Neural cell (in vitro differentiated cells): ENCODE results near the gene LRRC3. TPM values are rescaled to one million over a fixed set of nuclear protein-coding genes. Genes with fewer than 3 reads are reported as not detected.

ENCODE experiments used
- H2AFZ ChIP-seq: fragments of 200-600, 300-800 bp; sonication (generic), shearing (Covaris generic); 2 replicates; pipeline ENCODE4 v1.6.0; 2014; ENCODE audit warnings: low read depth, mild to moderate bottlenecking, antibody characterized with exemption, low read length, moderate library complexity
- H3F3A ChIP-seq: fragments of 200-600 bp; shearing (Covaris generic); 2 replicates; pipeline ENCODE4 v1.6.1; 2016; ENCODE audit warnings: mild to moderate bottlenecking, moderate library complexity, mixed read lengths, antibody characterized with exemption, low read length; ENCODE audit not compliant: insufficient read depth, poor library complexity, severe bottlenecking
- H3K27ac ChIP-seq: fragments of 200-600, 300-800 bp; sonication (generic), shearing (Covaris generic); 2 replicates; pipeline ENCODE4 v1.5.1; 2014; ENCODE audit warnings: mild to moderate bottlenecking, low read length, moderate library complexity
- H3K27me3 ChIP-seq: fragments of 300-800, 200-600 bp; sonication (generic), shearing (Covaris generic); 2 replicates; pipeline ENCODE4 v1.6.0; 2014; ENCODE audit warnings: mild to moderate bottlenecking, low read depth, low read length, moderate library complexity; ENCODE audit not compliant: insufficient read depth
- H3K36me3 ChIP-seq: fragments of 300-800, 200-600 bp; sonication (generic), shearing (Covaris generic); 2 replicates; pipeline ENCODE4 v1.5.1; 2014; ENCODE audit warnings: mild to moderate bottlenecking, antibody characterized with exemption, low read length, moderate library complexity; ENCODE audit not compliant: insufficient read depth
- H3K4me2 ChIP-seq: fragments of 300-800, 200-600 bp; sonication (generic), shearing (Covaris generic); 2 replicates; pipeline ENCODE4 v1.6.0; 2014; ENCODE audit warnings: mild to moderate bottlenecking, low read length
- H3K4me3 ChIP-seq: fragments of 300-800, 200-600 bp; sonication (generic), shearing (Covaris generic); 2 replicates; pipeline ENCODE4 v1.5.1; 2014; ENCODE audit warnings: mild to moderate bottlenecking, low read length, moderate library complexity
- H3K79me2 ChIP-seq: fragments of 200-600 bp; shearing (Covaris generic); replicated peaks from 2 replicates; pipeline ENCODE4 v1.6.0; 2014; ENCODE audit warnings: mild to moderate bottlenecking, low read length, moderate library complexity; ENCODE audit not compliant: insufficient read depth
- H3K9ac ChIP-seq: fragments of 300-800, 200-600 bp; sonication (generic), shearing (Covaris generic); 2 replicates; pipeline ENCODE4 v1.6.1; 2016; ENCODE audit warnings: mild to moderate bottlenecking, low read length, mixed read lengths
- H3K9me2 ChIP-seq: fragments of 200-600 bp; shearing (Covaris generic); 2 replicates; pipeline ENCODE4 v1.6.1; 2016; ENCODE audit warnings: mild to moderate bottlenecking, low read length, mixed read lengths; ENCODE audit not compliant: insufficient read depth
- H3K9me3 ChIP-seq: fragments of 200-600, 300-800 bp; sonication (generic), shearing (Covaris generic); 2 replicates; pipeline ENCODE4 v1.6.1; 2016; ENCODE audit warnings: mild to moderate bottlenecking, mixed run types, low read length, moderate library complexity, mixed read lengths
- H4K20me1 ChIP-seq: fragments of 200-600 bp; shearing (Covaris generic); 2 replicates; pipeline ENCODE4 v1.6.1; 2016; ENCODE audit warnings: mild to moderate bottlenecking, mixed run types; ENCODE audit not compliant: insufficient read depth
- CTCF ChIP-seq: fragments of 450-650 bp; IDR thresholded peaks from 2 replicates; pipeline ENCODE4 v1.5.1; 2014; ENCODE audit warnings: antibody characterized with exemption, mild to moderate bottlenecking, moderate library complexity; ENCODE audit not compliant: poor library complexity, severe bottlenecking
- EP300 ChIP-seq: fragments of 450-650 bp; conservative IDR thresholded peaks from 2 replicates; pipeline ENCODE4 v1.6.1; 2014; ENCODE audit warnings: antibody characterized with exemption, mild to moderate bottlenecking, moderate library complexity; ENCODE audit not compliant: poor library complexity, severe bottlenecking
- EZH2 ChIP-seq: fragments of 200-600, 300-800 bp; shearing (Covaris generic), sonication (generic); IDR thresholded peaks from 2 replicates; pipeline ENCODE4 v1.6.1; 2014; ENCODE audit warnings: antibody characterized with exemption, low read length, borderline replicate concordance, mild to moderate bottlenecking; ENCODE audit not compliant: insufficient read depth, poor library complexity, severe bottlenecking
- MXI1 ChIP-seq: fragments of 450-650 bp; conservative IDR thresholded peaks from 2 replicates; pipeline ENCODE4 v1.6.1; 2014; ENCODE audit warnings: antibody characterized with exemption, mild to moderate bottlenecking; ENCODE audit not compliant: poor library complexity, severe bottlenecking
- POLR2AphosphoS5 ChIP-seq: IDR thresholded peaks from 2 replicates; pipeline ENCODE4 v1.6.1; 2012
- RAD21 ChIP-seq: fragments of 450-650 bp; conservative IDR thresholded peaks from 2 replicates; pipeline ENCODE4 v1.6.1; 2014; ENCODE audit warnings: antibody characterized with exemption, mild to moderate bottlenecking, moderate library complexity
- REST ChIP-seq: IDR thresholded peaks from 2 replicates; pipeline ENCODE4 v1.6.1; 2012; ENCODE audit warnings: borderline replicate concordance
- SMC3 ChIP-seq: fragments of 450-650 bp; conservative IDR thresholded peaks from 2 replicates; pipeline ENCODE4 v1.6.1; 2014; ENCODE audit warnings: antibody characterized with exemption, mild to moderate bottlenecking, moderate library complexity; ENCODE audit not compliant: poor library complexity
- TAF1 ChIP-seq: IDR thresholded peaks from 2 replicates; pipeline ENCODE4 v1.6.1; 2012; ENCODE audit warnings: low read depth
- polyA plus RNA-seq: library from polyadenylated mRNA; depleted of rRNA; stranded (reverse); fragments of >200 nt; gene quantifications from 2 replicates; pipeline ENCODE4 v1.2.3, GENCODE V29; 2014

LRRC3 gene
- polyA plus RNA-seq, 1 donor from 2014 or later: 3.8 TPM

GRCh38 chr21:44426663-44427191, 28.6 kb upstream of the LRRC3 start:
- H3K27ac ChIP-seq: no peak overlapping the region
- no peak for TF ChIP-seq CTCF
- TF ChIP-seq SMC3: no peak
- TF ChIP-seq EZH2: no peak
- TF ChIP-seq RAD21: no peak
- TF ChIP-seq TAF1: no peak
- TF ChIP-seq POLR2AphosphoS5: no peak
- TF ChIP-seq REST: no peak
- no peak overlapping the region for H3K9ac ChIP-seq
- no peak overlapping the region for H2AFZ ChIP-seq
- H3K36me3 ChIP-seq: no peaks in the 10 kb centered on the region
- no peaks in the 10 kb centered on the region for H3K9me2 ChIP-seq
- H4K20me1 ChIP-seq: no peaks in the 10 kb centered on the region
- no peak overlapping the region for H3K4me3 ChIP-seq
- H3K27me3 ChIP-seq: no peaks in the 10 kb centered on the region
- no peaks in the 10 kb centered on the region for H3K79me2 ChIP-seq
- H3K9me3 ChIP-seq: no peaks in the 10 kb centered on the region
- H3F3A ChIP-seq: no peaks in the 10 kb centered on the region
- H3K4me2 ChIP-seq: no peak overlapping the region

GRCh38 chr21:44427241-44428120, 27.8 kb upstream of the LRRC3 start:
- H3K27ac ChIP-seq: no peak overlapping the region
- H2AFZ ChIP-seq: no peak overlapping the region
- no peaks in the 10 kb centered on the region for H3K79me2 ChIP-seq
- H3K27me3 ChIP-seq: no peaks in the 10 kb centered on the region
- no peak overlapping the region for H3K4me3 ChIP-seq
- H3K36me3 ChIP-seq: no peaks in the 10 kb centered on the region
- H4K20me1 ChIP-seq: no peaks in the 10 kb centered on the region
- TF ChIP-seq EZH2 (no peak), POLR2AphosphoS5 (no peak), SMC3 (no peak), EP300 (no peak), MXI1 (no peak), REST (no peak), CTCF (no peak), TAF1 (no peak), RAD21 (no peak)
- H3K4me2 ChIP-seq: no peak overlapping the region
- H3F3A ChIP-seq: no peaks in the 10 kb centered on the region
- H3K9ac ChIP-seq: no peak overlapping the region
- H3K9me2 ChIP-seq: no peaks in the 10 kb centered on the region
- no peaks in the 10 kb centered on the region for H3K9me3 ChIP-seq
